GM12878 (cell line): Measurements from ENCODE around the gene LIMCH1. TPM values are rescaled to one million over a fixed set of nuclear protein-coding genes. Genes with fewer than 3 reads are reported as not detected.

ENCODE experiments used
- ATAC-seq: fragments of 200-7000 bp; cut with Tn5 transposase; 3 replicates; pipeline ENCODE4 v1.9.1; 2020; ENCODE audit warnings: mild to moderate bottlenecking, moderate library complexity
- BruUV-seq: library from RNA; stranded (reverse); fragments of 400-500 nt; replicated peaks from 2 replicates; lab custom pipeline; 2021; lab: Mats Ljungman, UMichigan
- CTCF ChIA-PET: fragments of 300-600 bp; sonication (Branson Sonifier 250); formaldehyde crosslinking; extraction: SDS; loops from one replicate; lab custom pipeline; 2021; ENCODE audit warnings: inconsistent platforms; lab: Yijun Ruan, JAX
- POLR2A ChIA-PET: fragments of 350-600 bp; formaldehyde crosslinking; extraction: SDS; loops from one replicate; lab custom pipeline; 2021; ENCODE audit warnings: inconsistent platforms; lab: Charles Lee
- RAD21 ChIA-PET: fragments of 300-600 bp; sonication (Branson Sonifier 250); formaldehyde crosslinking; loops from one replicate; lab custom pipeline; 2023; ENCODE audit warnings: antibody characterized with exemption; ENCODE audit not compliant: unreplicated experiment; lab: Charles Lee
- SMC1A ChIA-PET: fragments of 300-600 bp; sonication (Branson Sonifier 250); formaldehyde crosslinking; loops from one replicate; lab custom pipeline; 2023; ENCODE audit not compliant: unreplicated experiment, uncharacterized antibody; lab: Charles Lee
- DNase-seq: peaks from one replicate; pipeline ENCODE4 v3.0.0-alpha.2; 2011; ENCODE audit warnings: low read depth, low spot score
- FAIRE-seq: peaks from 3 replicates; lab custom pipeline; 2011; peaks lifted over from hg19 to GRCh38; lab: Jason Lieb, UNC
- H2AFZ ChIP-seq: 2 replicates; pipeline ENCODE4 v1.6.0; 2011; ENCODE audit warnings: low read depth, low read length, control low read depth; ENCODE audit not compliant: control insufficient read depth
- H3K27ac ChIP-seq: 2 replicates; pipeline ENCODE4 v1.5.1; 2011; ENCODE audit warnings: control low read depth; ENCODE audit not compliant: control insufficient read depth, insufficient read depth
- H3K27me3 ChIP-seq, 2 experiments: replicated peaks in 1 of 2; 2 replicates each; pipeline versions ENCODE4 v1.6.0 to v1.6.1; 2011; ENCODE audit warnings: low read length in 1 of 2; ENCODE audit not compliant: control insufficient read depth in 2 of 2, insufficient read depth in 2 of 2
- H3K36me3 ChIP-seq, 2 experiments: 2 replicates each; pipeline ENCODE4 v1.5.1; 2011; ENCODE audit warnings: low read length in 1 of 2; ENCODE audit not compliant: control insufficient read depth in 2 of 2, insufficient read depth in 2 of 2
- H3K4me1 ChIP-seq: 2 replicates; pipeline ENCODE4 v1.6.1; 2011; ENCODE audit warnings: mild to moderate bottlenecking, low read length, moderate library complexity, mixed read lengths; ENCODE audit not compliant: control insufficient read depth, insufficient read depth
- H3K4me2 ChIP-seq: 2 replicates; pipeline ENCODE4 v1.6.0; 2011; ENCODE audit warnings: control low read depth; ENCODE audit not compliant: control insufficient read depth, insufficient read depth
- H3K4me3 ChIP-seq: fragments of 200-600 bp; sonication (generic); 2 replicates; pipeline ENCODE4 v1.5.1; 2016
- H3K79me2 ChIP-seq: 2 replicates; pipeline ENCODE4 v1.6.0; 2011; ENCODE audit warnings: low read length; ENCODE audit not compliant: control insufficient read depth, insufficient read depth
- H3K9ac ChIP-seq: 2 replicates; pipeline ENCODE4 v1.8.0; 2011; ENCODE audit warnings: low read length, control low read depth, mixed read lengths; ENCODE audit not compliant: control insufficient read depth, insufficient read depth
- H3K9me3 ChIP-seq: replicated peaks from 3 replicates; pipeline ENCODE4 v1.5.1; 2011; ENCODE audit warnings: mild to moderate bottlenecking, low read length; ENCODE audit not compliant: control insufficient read depth, insufficient read depth
- H4K20me1 ChIP-seq: 2 replicates; pipeline ENCODE4 v1.6.0; 2011; ENCODE audit not compliant: control insufficient read depth, insufficient read depth
- CBFB ChIP-seq: IDR thresholded peaks from 2 replicates; pipeline ENCODE4 v1.6.1; 2016; ENCODE audit warnings: antibody characterized with exemption, low read depth
- EGR1 ChIP-seq, 2 experiments: IDR thresholded peaks; 1 replicate in 1 of 2; 2 replicates in 1 of 2; pipeline ENCODE4 v1.6.1; 2011 to 2012; ENCODE audit warnings: low read depth in 2 of 2, low read length in 2 of 2, borderline replicate concordance in 1 of 2, mild to moderate bottlenecking in 1 of 2, moderate library complexity in 1 of 2
- NKRF ChIP-seq: fragments of 450-650 bp; conservative IDR thresholded peaks from 2 replicates; pipeline ENCODE4 v1.6.1; 2017; ENCODE audit warnings: mild to moderate bottlenecking, moderate library complexity
- SRF ChIP-seq, 2 experiments: IDR thresholded peaks; 2 replicates each; pipeline ENCODE4 v1.6.1; 2011; ENCODE audit warnings: low read depth in 2 of 2, low read length in 2 of 2, mild to moderate bottlenecking in 1 of 2, moderate library complexity in 1 of 2
- WGBS: methylation state at CpG from one replicate; pipeline ENCODE4 v1.1.6; 2016; ENCODE audit warnings: low lambda C conversion rate; ENCODE audit not compliant: insufficient replicate concordance, insufficient coverage; ENCODE audit errors: missing lambda C conversion rate; 5-methylcytosine and 5-hydroxymethylcytosine counted together
- in situ Hi-C: fragments of 300-500 bp; cut with MboI; formaldehyde crosslinking; loops from 9 replicates; pipeline ENCODE4 v1.14.3; 2018; ENCODE audit warnings: mixed read lengths
- intact Hi-C: fragments of 100-400 bp; cut with micrococcal nuclease; formaldehyde crosslinking; loops from one replicate; pipeline ENCODE4 v1.14.2; 2022; ENCODE audit not compliant: unreplicated experiment
- polyA plus RNA-seq, 11 experiments: library from polyadenylated mRNA; depleted of rRNA in 4 of 11; unstranded in 6 of 11; stranded (reverse) in 5 of 11; fragments of >200 nt; fragmentation: Nextera tagmentation in 4 of 11; fragmentation: Illumina TruSeq in 1 of 11; extraction: Ambion mirVana in 4 of 11; extraction: Trizol in 1 of 11; gene quantifications; 1 replicate in 1 of 11; 2 replicates in 10 of 11; pipeline versions ENCODE4 v1.2.1 to v1.2.3, GENCODE V29; 2011 to 2016; ENCODE audit warnings: inconsistent platforms in 2 of 11, missing spikeins in 2 of 11, low read depth in 1 of 11
- total RNA-seq, 4 experiments: library from RNA; depleted of rRNA in 3 of 4; stranded (reverse); fragments of >200 nt in 3 of 4; fragmentation: Illumina TruSeq in 1 of 4; extraction: Trizol in 1 of 4; gene quantifications; 2 replicates each; pipeline versions ENCODE4 v1.2.1 to v1.2.3, GENCODE V29; 2013 to 2021

Gene LIMCH1
- total and polyA plus RNA-seq, 10 of the 15 experiments (the other 5 are each of a cell fraction or from before 2014, with no cell fraction given): 0.07 to 0.15 TPM; not detected in 8

GRCh38 chr4:41625531-41625930 lies 87.6 kb downstream of the LIMCH1 start:
- Histone ChIP-seq H3K79me2 (no peaks in the 10 kb centered on the region), H3K9me3 (no peaks in the 10 kb centered on the region), H4K20me1 (no peaks in the 10 kb centered on the region), H3K36me3 (no peaks in the 10 kb centered on the region), H2AFZ (no peak overlapping the region), H3K9ac (no peak overlapping the region), H3K27ac (no peak overlapping the region), H3K4me2 (no peak overlapping the region), H3K27me3 (peaks cover 0 to 15% of the 10 kb centered on the region in 2 experiments; a peak in 3 of 4 replicates), H3K4me1 (no peaks in the 10 kb centered on the region), H3K4me3 (no peak overlapping the region)
- FAIRE-seq (no peak), ATAC-seq (no peak), DNase-seq (no peak)
- intact Hi-C loops: no loop called here
- SMC1A ChIA-PET: interaction anchor here (1.0 kb wide), 1 partner anchor 14 kb away, joined by 3 read pairs; no protein-coding TSS in a partner anchor
- RAD21 ChIA-PET: no interaction called here
- BruUV-seq: no TSS peak
- TF ChIP-seq EGR1 (IDR thresholded peaks at IDR 0.05; ENCODE audit: borderline replicate concordance in 1 of 2, low read depth in 2 of 2, low read length in 2 of 2) (no peak), NKRF (no peak), SRF (IDR thresholded peaks at IDR 0.05; ENCODE audit: low read depth in 2 of 2, low read length in 2 of 2) (no peak)
- POLR2A ChIA-PET: no interaction called here
- in situ Hi-C loops: no loop called here
- WGBS: 36% methylated on average over 5 of the region's 5 CpGs
- CTCF ChIA-PET: no interaction called here

GRCh38 chr4:41628936-41629335 lies 91.0 kb downstream of the LIMCH1 start:
- Histone ChIP-seq H3K36me3 (no peaks in the 10 kb centered on the region), H3K9me3 (no peaks in the 10 kb centered on the region), H3K27ac (no peak overlapping the region)
- intact Hi-C loops: no loop called here
- CTCF ChIA-PET: interaction anchor here (0.6 to 1.3 kb wide), 3 partner anchors 14 to 719 kb away, joined by 3 to 5 read pairs (median 3); no protein-coding TSS in a partner anchor
- TF ChIP-seq CBFB: no peak
- TF ChIP-seq, all 136 proteins: peak for 0
- Histone ChIP-seq H3K27me3 (peaks cover 0 to 9% of the 10 kb centered on the region in 2 experiments; a peak in 3 of 4 replicates), H3K4me2 (no peak overlapping the region), H3K9ac (no peak overlapping the region), H3K4me1 (no peaks in the 10 kb centered on the region), H4K20me1 (no peaks in the 10 kb centered on the region), H3K79me2 (no peaks in the 10 kb centered on the region), H2AFZ (no peak overlapping the region), H3K4me3 (no peak overlapping the region)
- no peak for FAIRE-seq
- ChIA-PET RAD21 (no interaction called here), SMC1A (no interaction called here), POLR2A (no interaction called here)
- in situ Hi-C loops: no loop called here
- BruUV-seq: no TSS peak
- ATAC-seq: no peak
- no peak for DNase-seq
- WGBS: 0% methylated on average over 2 of the region's 2 CpGs
